ENCODE results near the gene PRR20G.

Gene PRR20G

DNA sequence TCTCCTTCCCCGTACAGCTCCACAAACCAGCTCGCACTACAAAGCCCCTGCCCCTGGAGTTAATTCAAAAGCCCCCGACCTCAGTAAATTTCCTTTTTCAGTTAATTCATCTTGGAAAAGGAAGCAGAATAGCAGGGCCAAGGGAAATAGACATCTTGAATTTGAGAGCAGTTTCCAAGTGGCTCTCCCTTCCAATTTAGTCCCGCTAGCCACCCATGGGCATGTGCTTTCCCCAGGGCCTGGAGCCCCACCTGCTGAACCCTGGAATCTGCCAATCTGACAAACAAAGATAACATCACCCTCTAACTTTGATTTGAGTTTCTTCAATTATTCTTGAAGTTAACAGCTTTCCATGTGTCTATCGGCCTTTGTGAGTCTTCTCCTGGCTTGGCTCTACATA is 31.7 kb downstream of the PRR20G start:
- Histone ChIP-seq H4K12ac (ENCODE audit: low read depth, low read length) (no peak overlapping the region), H3K27ac (ENCODE audit: low read depth, low read length) (no peak overlapping the region), H3K4me2 (ENCODE audit: low read length) (no peak overlapping the region), H2AFZ (ENCODE audit: insufficient read depth, low read length, poor library complexity) (no peak overlapping the region), H3K4me3 (ENCODE audit: low read depth, low read length) (no peak overlapping the region), H2BK12ac (ENCODE audit: low read length) (no peak overlapping the region), H3K9ac (ENCODE audit: low read length) (no peak overlapping the region), H3K23ac (ENCODE audit: low read length) (no peak overlapping the region), H3K18ac (ENCODE audit: low read length) (no peak overlapping the region), H3K4ac (ENCODE audit: low read depth, low read length) (no peak overlapping the region), H3K36me3 (ENCODE audit: control insufficient read depth in 1 of 2, insufficient read depth in 2 of 2, low read length in 2 of 2) (no peaks in the 10 kb centered on the region), H3K14ac (ENCODE audit: low read length) (no peak overlapping the region), H3K27me3 (ENCODE audit: insufficient read depth, low read length) (no peaks in the 10 kb centered on the region), H4K8ac (ENCODE audit: low read depth, low read length) (no peak overlapping the region), H4K91ac (ENCODE audit: low read depth, low read length) (no peak overlapping the region), H3K4me1 (ENCODE audit: control insufficient read depth in 1 of 2, insufficient read depth in 2 of 2, low read length in 2 of 2) (no peaks in the 10 kb centered on the region), H2BK5ac (ENCODE audit: low read depth, low read length, poor library complexity) (no peak overlapping the region), H2AK5ac (ENCODE audit: low read length) (no peak overlapping the region), H3K9me3 (ENCODE audit: insufficient read depth, low read depth, low read length) (peaks cover 26% of the 10 kb centered on the region), H3K79me1 (ENCODE audit: low read length) (no peaks in the 10 kb centered on the region), H2BK120ac (ENCODE audit: insufficient read depth, low read length, poor library complexity) (no peak overlapping the region), H3K79me2 (ENCODE audit: control insufficient read depth, insufficient read depth, low read length, poor library complexity) (no peaks in the 10 kb centered on the region)
- DNase-seq, result no peak
- WGBS (ENCODE audit: extremely low coverage, insufficient coverage, insufficient read length), result no CpG with 5 or more reads among the region's 5 CpGs

DNA sequence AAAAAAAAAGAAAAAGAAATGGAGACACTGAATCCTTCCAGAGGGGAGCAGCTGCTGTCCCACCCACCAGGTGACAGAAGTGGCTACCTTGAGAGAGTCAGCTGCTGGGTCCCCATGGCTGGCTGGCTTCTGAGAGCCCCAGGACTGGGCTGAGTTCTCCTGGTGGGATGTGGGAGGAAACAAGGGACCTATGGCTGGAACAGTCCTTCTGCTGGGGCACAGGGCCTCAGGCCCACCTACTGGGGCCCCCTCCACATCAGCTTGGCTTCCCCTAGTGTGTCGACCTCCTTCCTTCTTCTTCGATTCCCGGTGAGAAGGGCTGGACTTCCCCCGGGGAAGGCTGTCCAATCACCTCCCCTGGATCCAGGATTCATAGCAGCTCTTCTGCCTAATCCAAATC is 32.3 kb downstream of the PRR20G start:
- no peak overlapping the region for H2BK12ac ChIP-seq (ENCODE audit: low read length)
- no peak overlapping the region for H2AFZ ChIP-seq (ENCODE audit: insufficient read depth, low read length, poor library complexity)
- H3K18ac ChIP-seq (ENCODE audit: low read length), result no peak overlapping the region
- H3K9ac ChIP-seq (ENCODE audit: low read length), result no peak overlapping the region
- no CpG with 5 or more reads among the region's 4 CpGs for WGBS (ENCODE audit: extremely low coverage, insufficient coverage, insufficient read length)
- no peak overlapping the region for H3K4me3 ChIP-seq (ENCODE audit: low read depth, low read length)
- H3K79me1 ChIP-seq (ENCODE audit: low read length), result no peaks in the 10 kb centered on the region
- no peaks in the 10 kb centered on the region for H3K79me2 ChIP-seq (ENCODE audit: control insufficient read depth, insufficient read depth, low read length, poor library complexity)
- H3K4me1 ChIP-seq (ENCODE audit: control insufficient read depth in 1 of 2, insufficient read depth in 2 of 2, low read length in 2 of 2), result no peaks in the 10 kb centered on the region
- no peak overlapping the region for H4K91ac ChIP-seq (ENCODE audit: low read depth, low read length)
- H2BK120ac ChIP-seq (ENCODE audit: insufficient read depth, low read length, poor library complexity), result no peak overlapping the region
- H3K4ac ChIP-seq (ENCODE audit: low read depth, low read length), result no peak overlapping the region
- H3K4me2 ChIP-seq (ENCODE audit: low read length), result no peak overlapping the region
- H2BK5ac ChIP-seq (ENCODE audit: low read depth, low read length, poor library complexity), result no peak overlapping the region
- H3K14ac ChIP-seq (ENCODE audit: low read length), result no peak overlapping the region
- no peaks in the 10 kb centered on the region for H3K36me3 ChIP-seq (ENCODE audit: control insufficient read depth in 1 of 2, insufficient read depth in 2 of 2, low read length in 2 of 2)
- H3K27me3 ChIP-seq (ENCODE audit: insufficient read depth, low read length), result no peaks in the 10 kb centered on the region
- no peak overlapping the region for H4K12ac ChIP-seq (ENCODE audit: low read depth, low read length)
- no peak for DNase-seq
- H3K27ac ChIP-seq (ENCODE audit: low read depth, low read length), result no peak overlapping the region
- H3K9me3 ChIP-seq (ENCODE audit: insufficient read depth, low read depth, low read length), result peaks cover 26% of the 10 kb centered on the region
- no peak overlapping the region for H3K23ac ChIP-seq (ENCODE audit: low read length)
- no peak overlapping the region for H2AK5ac ChIP-seq (ENCODE audit: low read length)
- H4K8ac ChIP-seq (ENCODE audit: low read depth, low read length), result no peak overlapping the region

DNA sequence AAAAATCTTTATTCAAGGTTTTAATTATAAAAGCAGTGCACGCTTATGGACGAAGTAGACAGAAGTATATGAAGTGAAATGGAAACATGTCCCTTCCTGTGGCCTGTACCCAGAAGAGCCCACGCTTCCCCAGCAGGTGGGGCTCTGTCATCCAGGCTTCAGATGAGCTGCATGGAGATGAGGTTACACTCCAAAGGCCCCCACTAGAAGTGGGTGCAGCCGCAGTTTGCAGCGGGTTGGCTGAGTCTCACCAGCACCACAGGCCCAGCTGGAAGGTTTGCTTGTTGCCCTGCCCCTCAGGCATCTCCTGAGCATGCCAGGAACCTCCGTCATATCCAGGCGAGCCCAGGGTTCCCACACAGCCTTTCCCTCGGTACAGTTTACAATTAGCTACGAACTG is 33.1 kb downstream of the PRR20G start:
- H4K91ac ChIP-seq (ENCODE audit: low read depth, low read length), result no peak overlapping the region
- no peak overlapping the region for H3K4me3 ChIP-seq (ENCODE audit: low read depth, low read length)
- no peak overlapping the region for H2BK12ac ChIP-seq (ENCODE audit: low read length)
- no peak overlapping the region for H4K12ac ChIP-seq (ENCODE audit: low read depth, low read length)
- H3K14ac ChIP-seq (ENCODE audit: low read length), result no peak overlapping the region
- H3K79me2 ChIP-seq (ENCODE audit: control insufficient read depth, insufficient read depth, low read length, poor library complexity), result no peaks in the 10 kb centered on the region
- no peak overlapping the region for H2BK5ac ChIP-seq (ENCODE audit: low read depth, low read length, poor library complexity)
- H3K9me3 ChIP-seq (ENCODE audit: insufficient read depth, low read depth, low read length), result peaks cover 26% of the 10 kb centered on the region
- H2AFZ ChIP-seq (ENCODE audit: insufficient read depth, low read length, poor library complexity), result no peak overlapping the region
- H3K79me1 ChIP-seq (ENCODE audit: low read length), result no peaks in the 10 kb centered on the region
- H3K4me1 ChIP-seq (ENCODE audit: control insufficient read depth in 1 of 2, insufficient read depth in 2 of 2, low read length in 2 of 2), result no peaks in the 10 kb centered on the region
- no peak overlapping the region for H3K18ac ChIP-seq (ENCODE audit: low read length)
- H3K27ac ChIP-seq (ENCODE audit: low read depth, low read length), result no peak overlapping the region
- no peak overlapping the region for H2BK120ac ChIP-seq (ENCODE audit: insufficient read depth, low read length, poor library complexity)
- no peak overlapping the region for H4K8ac ChIP-seq (ENCODE audit: low read depth, low read length)
- no peak overlapping the region for H3K4me2 ChIP-seq (ENCODE audit: low read length)
- H3K27me3 ChIP-seq (ENCODE audit: insufficient read depth, low read length), result no peaks in the 10 kb centered on the region
- no CpG with 5 or more reads among the region's 9 CpGs for WGBS (ENCODE audit: extremely low coverage, insufficient coverage, insufficient read length)
- H3K9ac ChIP-seq (ENCODE audit: low read length), result no peak overlapping the region
- no peak overlapping the region for H2AK5ac ChIP-seq (ENCODE audit: low read length)
- H3K23ac ChIP-seq (ENCODE audit: low read length), result no peak overlapping the region
- H3K4ac ChIP-seq (ENCODE audit: low read depth, low read length), result no peak overlapping the region
- H3K36me3 ChIP-seq (ENCODE audit: control insufficient read depth in 1 of 2, insufficient read depth in 2 of 2, low read length in 2 of 2), result no peaks in the 10 kb centered on the region
- DNase-seq, result peak in 1 of 2 donors; percentile 6

DNA sequence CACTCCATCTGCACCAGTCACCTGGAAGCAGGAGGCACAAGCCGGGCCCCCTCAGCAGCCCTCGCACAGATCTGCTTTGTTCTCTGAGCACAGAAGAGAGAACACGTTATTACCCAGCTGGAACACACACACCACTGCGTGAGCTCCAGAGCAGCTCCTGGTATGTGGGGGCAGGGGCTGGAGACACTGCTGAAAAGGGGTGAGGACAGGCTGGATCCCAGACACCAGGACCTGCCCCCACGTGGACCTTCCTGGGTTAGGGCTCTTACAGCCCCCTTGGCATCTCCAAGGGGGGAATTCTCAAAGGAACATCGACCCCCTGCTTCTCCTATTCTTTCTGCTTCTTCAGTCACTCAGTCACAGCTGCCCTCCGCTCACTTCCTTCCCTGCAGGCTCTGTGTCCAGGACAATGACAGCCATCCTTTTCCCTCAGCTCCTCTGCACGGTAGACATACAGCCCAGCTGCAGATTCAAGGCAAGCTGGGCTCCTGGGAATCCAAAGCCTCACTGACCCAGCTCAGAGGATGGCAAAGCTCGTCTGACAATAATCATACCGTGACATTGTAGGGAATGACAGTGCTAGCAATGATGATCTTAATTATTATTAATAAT is 33.7 kb downstream of the PRR20G start:
- H3K79me1 ChIP-seq (ENCODE audit: low read length), result no peaks in the 10 kb centered on the region
- H3K9me3 ChIP-seq (ENCODE audit: insufficient read depth, low read depth, low read length), result peaks cover 26% of the 10 kb centered on the region
- no peak overlapping the region for H3K4me2 ChIP-seq (ENCODE audit: low read length)
- no peak overlapping the region for H2AK5ac ChIP-seq (ENCODE audit: low read length)
- no peaks in the 10 kb centered on the region for H3K79me2 ChIP-seq (ENCODE audit: control insufficient read depth, insufficient read depth, low read length, poor library complexity)
- H4K91ac ChIP-seq (ENCODE audit: low read depth, low read length), result no peak overlapping the region
- no peak overlapping the region for H2BK12ac ChIP-seq (ENCODE audit: low read length)
- H3K4me3 ChIP-seq (ENCODE audit: low read depth, low read length), result no peak overlapping the region
- no peak for DNase-seq
- no CpG with 5 or more reads among the region's 10 CpGs for whole genome bisulfite sequencing (ENCODE audit: extremely low coverage, insufficient coverage, insufficient read length)
- no peak overlapping the region for H4K12ac ChIP-seq (ENCODE audit: low read depth, low read length)
- no peak overlapping the region for H3K14ac ChIP-seq (ENCODE audit: low read length)
- no peaks in the 10 kb centered on the region for H3K27me3 ChIP-seq (ENCODE audit: insufficient read depth, low read length)
- no peak overlapping the region for H2BK5ac ChIP-seq (ENCODE audit: low read depth, low read length, poor library complexity)
- no peak overlapping the region for H3K4ac ChIP-seq (ENCODE audit: low read depth, low read length)
- no peak overlapping the region for H3K9ac ChIP-seq (ENCODE audit: low read length)
- no peak overlapping the region for H3K27ac ChIP-seq (ENCODE audit: low read depth, low read length)
- H3K23ac ChIP-seq (ENCODE audit: low read length), result peak overlapping the region; percentile 37
- no peak overlapping the region for H2AFZ ChIP-seq (ENCODE audit: insufficient read depth, low read length, poor library complexity)
- no peak overlapping the region for H4K8ac ChIP-seq (ENCODE audit: low read depth, low read length)
- no peaks in the 10 kb centered on the region for H3K36me3 ChIP-seq (ENCODE audit: control insufficient read depth in 1 of 2, insufficient read depth in 2 of 2, low read length in 2 of 2)
- no peak overlapping the region for H3K18ac ChIP-seq (ENCODE audit: low read length)
- no peaks in the 10 kb centered on the region for H3K4me1 ChIP-seq (ENCODE audit: control insufficient read depth in 1 of 2, insufficient read depth in 2 of 2, low read length in 2 of 2)
- H2BK120ac ChIP-seq (ENCODE audit: insufficient read depth, low read length, poor library complexity), result no peak overlapping the region
